Trophoblast cell (in vitro differentiated cells and primary cell): ENCODE measurements around the gene PSORS1C1.

Experiments used
- DNase-seq, 2 donors: peaks; one replicate each; pipeline ENCODE4 v3.0.0-alpha.2; 2016
- H2AFZ ChIP-seq: 2 replicates; pipeline ENCODE4 v1.6.1; 2013; ENCODE audit warnings: low read length, moderate library complexity, mild to moderate bottlenecking; ENCODE audit not compliant: insufficient read depth, poor library complexity
- H2AK5ac ChIP-seq: 2 replicates; pipeline ENCODE4 v1.6.1; 2013; ENCODE audit warnings: mild to moderate bottlenecking, low read length
- H2BK120ac ChIP-seq: 2 replicates; pipeline ENCODE4 v1.6.1; 2013; ENCODE audit warnings: low read length, mild to moderate bottlenecking, moderate library complexity; ENCODE audit not compliant: insufficient read depth, poor library complexity
- H2BK12ac ChIP-seq: 2 replicates; pipeline ENCODE4 v1.6.1; 2013; ENCODE audit warnings: mild to moderate bottlenecking, low read length, moderate library complexity
- H2BK5ac ChIP-seq: 2 replicates; pipeline ENCODE4 v1.6.1; 2013; ENCODE audit warnings: low read length, low read depth, moderate library complexity, mild to moderate bottlenecking; ENCODE audit not compliant: poor library complexity
- H3K14ac ChIP-seq: 2 replicates; pipeline ENCODE4 v1.6.1; 2013; ENCODE audit warnings: mild to moderate bottlenecking, low read length
- H3K18ac ChIP-seq: 2 replicates; pipeline ENCODE4 v1.6.1; 2013; ENCODE audit warnings: mild to moderate bottlenecking, low read length
- H3K23ac ChIP-seq: 2 replicates; pipeline ENCODE4 v1.6.1; 2013; ENCODE audit warnings: low read length
- H3K27ac ChIP-seq: 2 replicates; pipeline ENCODE4 v1.5.1; 2013; ENCODE audit warnings: low read depth, mild to moderate bottlenecking, inconsistent platforms, low read length, moderate library complexity
- H3K27me3 ChIP-seq: 2 replicates; pipeline ENCODE4 v1.6.1; 2013; ENCODE audit warnings: inconsistent platforms, mild to moderate bottlenecking, low read length, moderate library complexity; ENCODE audit not compliant: insufficient read depth
- H3K36me3 ChIP-seq, 2 experiments: 1 replicate in 1 of 2; 2 replicates in 1 of 2; pipeline ENCODE4 v1.6.1; 2013; ENCODE audit warnings: low read length in 2 of 2, mild to moderate bottlenecking in 2 of 2, moderate library complexity in 1 of 2; ENCODE audit not compliant: insufficient read depth in 2 of 2, control insufficient read depth in 1 of 2
- H3K4ac ChIP-seq: 2 replicates; pipeline ENCODE4 v1.6.1; 2013; ENCODE audit warnings: low read depth, mild to moderate bottlenecking, low read length, moderate library complexity
- H3K4me1 ChIP-seq, 2 experiments: 1 replicate in 1 of 2; 2 replicates in 1 of 2; pipeline ENCODE4 v1.6.1; 2013; ENCODE audit warnings: low read length in 2 of 2, mild to moderate bottlenecking in 2 of 2, moderate library complexity in 1 of 2; ENCODE audit not compliant: insufficient read depth in 2 of 2, control insufficient read depth in 1 of 2
- H3K4me2 ChIP-seq: 2 replicates; pipeline ENCODE4 v1.6.1; 2013; ENCODE audit warnings: inconsistent platforms, mild to moderate bottlenecking, low read length, moderate library complexity
- H3K4me3 ChIP-seq: 2 replicates; pipeline ENCODE4 v1.5.1; 2013; ENCODE audit warnings: mild to moderate bottlenecking, low read depth, low read length, inconsistent platforms
- H3K79me1 ChIP-seq: one replicate; pipeline ENCODE4 v1.6.1; 2013; ENCODE audit warnings: low read length
- H3K79me2 ChIP-seq: 2 replicates; pipeline ENCODE4 v1.6.1; 2013; ENCODE audit warnings: low read length, mild to moderate bottlenecking; ENCODE audit not compliant: control insufficient read depth, insufficient read depth, poor library complexity
- H3K9ac ChIP-seq: 2 replicates; pipeline ENCODE4 v1.6.1; 2013; ENCODE audit warnings: mild to moderate bottlenecking, low read length
- H3K9me3 ChIP-seq: 2 replicates; pipeline ENCODE4 v1.6.1; 2013; ENCODE audit warnings: low read depth, mild to moderate bottlenecking, control low read depth, inconsistent platforms, low read length; ENCODE audit not compliant: insufficient read depth
- H4K12ac ChIP-seq: 2 replicates; pipeline ENCODE4 v1.6.1; 2013; ENCODE audit warnings: low read depth, mild to moderate bottlenecking, low read length, moderate library complexity
- H4K8ac ChIP-seq: 2 replicates; pipeline ENCODE4 v1.6.1; 2013; ENCODE audit warnings: low read depth, mild to moderate bottlenecking, low read length, moderate library complexity
- H4K91ac ChIP-seq: one replicate; pipeline ENCODE4 v1.6.1; 2013; ENCODE audit warnings: low read depth, mild to moderate bottlenecking, low read length, moderate library complexity
- WGBS: extraction: QIAGEN DNeasy Blood & Tissue Kit; methylation state at CpG from one replicate; pipeline ENCODE4 v1.1.7; 2013; ENCODE audit warnings: missing lambda C conversion rate; ENCODE audit not compliant: insufficient read length, insufficient coverage; ENCODE audit errors: extremely low coverage; 5-methylcytosine and 5-hydroxymethylcytosine counted together

The PSORS1C1 gene

DNA sequence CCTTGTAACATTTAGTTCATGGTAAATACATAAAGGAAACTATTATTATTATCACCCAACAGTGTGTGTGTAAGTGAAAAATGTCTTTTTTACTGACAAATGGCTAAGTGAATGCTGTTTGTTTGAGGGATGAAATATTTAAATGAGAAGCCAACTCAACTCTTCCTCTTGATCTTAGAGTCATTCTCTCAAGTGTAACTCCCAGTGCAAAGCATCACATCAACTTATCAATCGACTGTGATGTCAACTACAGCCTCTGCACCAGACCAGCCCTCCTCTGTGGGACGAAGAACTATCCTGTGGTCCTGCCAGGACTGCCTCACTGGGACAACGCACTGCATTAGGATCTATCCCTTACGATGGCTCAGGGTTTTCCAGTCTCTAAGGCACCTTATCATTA, 7.5 kb upstream of the PSORS1C1 start:
- Histone ChIP-seq H3K79me1 (no peaks in the 10 kb centered on the region), H3K27ac (no peak overlapping the region), H3K23ac (no peak overlapping the region), H2AK5ac (no peak overlapping the region), H3K4me1 (no peaks in the 10 kb centered on the region), H3K9me3 (no peaks in the 10 kb centered on the region), H2AFZ (no peak overlapping the region), H3K18ac (no peak overlapping the region), H3K79me2 (no peaks in the 10 kb centered on the region), H4K8ac (no peak overlapping the region), H3K9ac (no peak overlapping the region), H2BK120ac (no peak overlapping the region), H2BK5ac (no peak overlapping the region), H3K4me2 (no peak overlapping the region), H4K12ac (no peak overlapping the region), H3K14ac (no peak overlapping the region), H3K36me3 (no peaks in the 10 kb centered on the region), H2BK12ac (no peak overlapping the region), H4K91ac (no peak overlapping the region), H3K4me3 (no peak overlapping the region), H3K4ac (no peak overlapping the region), H3K27me3 (no peaks in the 10 kb centered on the region)
- no peak for DNase-seq
- no CpG with 5 or more reads among the region's 4 CpGs for WGBS

DNA sequence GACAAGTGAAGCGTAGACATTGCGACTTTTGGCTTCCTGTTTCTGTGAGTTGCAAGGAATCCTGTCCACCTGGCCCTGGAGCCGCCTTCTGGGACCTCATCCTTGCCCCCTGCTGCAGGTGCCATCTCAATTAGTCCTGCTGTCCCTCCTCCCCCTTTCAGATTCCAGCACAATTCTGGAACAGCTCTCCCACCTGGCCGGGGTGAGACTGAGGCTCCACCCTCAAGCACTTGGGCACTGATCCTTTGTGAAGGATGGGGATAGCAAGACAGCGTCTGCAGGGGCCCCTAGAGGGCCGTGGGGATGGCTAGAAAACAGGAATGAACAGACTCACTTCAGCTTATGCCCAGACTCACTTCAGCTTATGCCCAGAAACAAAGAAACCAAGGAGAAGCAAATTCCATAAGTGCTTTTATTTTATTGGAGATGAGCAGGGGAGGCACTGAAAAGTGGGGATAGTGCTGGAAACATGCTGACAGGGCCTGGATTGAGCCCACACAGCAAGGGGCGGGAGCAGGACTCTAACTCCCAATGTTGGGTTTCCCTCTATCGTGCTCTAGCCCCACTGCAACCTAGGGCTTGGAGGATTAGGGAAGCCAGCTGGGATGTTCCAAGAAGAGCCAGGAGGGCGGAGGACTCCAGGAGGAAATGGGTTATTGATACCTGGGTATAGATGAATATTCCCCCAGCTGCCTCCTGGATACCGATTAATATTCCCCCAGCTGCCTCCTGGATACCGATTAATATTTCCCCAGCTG, 3.6 kb upstream of the PSORS1C1 start:
- no peak overlapping the region for H3K9ac ChIP-seq
- no CpG with 5 or more reads among the region's 11 CpGs for WGBS

GRCh38 chr6:31111712-31112111, 2.9 kb upstream of the PSORS1C1 start:
- Histone ChIP-seq H3K27ac (no peak overlapping the region), H3K18ac (no peak overlapping the region), H4K12ac (no peak overlapping the region), H2BK12ac (no peak overlapping the region), H3K14ac (no peak overlapping the region), H2AFZ (no peak overlapping the region), H3K27me3 (no peaks in the 10 kb centered on the region), H3K4ac (no peak overlapping the region), H4K91ac (no peak overlapping the region), H2BK5ac (no peak overlapping the region), H3K4me3 (no peak overlapping the region), H3K79me1 (no peaks in the 10 kb centered on the region), H3K79me2 (no peaks in the 10 kb centered on the region), H4K8ac (no peak overlapping the region), H3K36me3 (no peaks in the 10 kb centered on the region), H3K9me3 (no peaks in the 10 kb centered on the region), H3K4me2 (no peak overlapping the region), H2BK120ac (no peak overlapping the region), H3K23ac (no peak overlapping the region), H3K4me1 (peaks cover 9 to 14% of the 10 kb centered on the region in 2 experiments), H3K9ac (no peak overlapping the region), H2AK5ac (no peak overlapping the region)
- WGBS = no CpG with 5 or more reads among the region's 13 CpGs
- DNase-seq = no peak

More for the DNA sequence above, 3.6 kb upstream of the PSORS1C1 start:
- no peak for DNase-seq
- Histone ChIP-seq H2BK5ac (no peak overlapping the region), H3K27me3 (no peaks in the 10 kb centered on the region), H2BK120ac (no peak overlapping the region), H2AK5ac (no peak overlapping the region), H3K18ac (no peak overlapping the region), H3K9me3 (no peaks in the 10 kb centered on the region), H3K4ac (no peak overlapping the region), H2BK12ac (no peak overlapping the region), H4K8ac (no peak overlapping the region), H3K79me2 (no peaks in the 10 kb centered on the region), H3K36me3 (no peaks in the 10 kb centered on the region), H3K79me1 (no peaks in the 10 kb centered on the region), H3K23ac (no peak overlapping the region), H2AFZ (no peak overlapping the region), H3K27ac (no peak overlapping the region), H3K14ac (no peak overlapping the region), H4K91ac (no peak overlapping the region), H3K4me1 (peaks cover 9 to 14% of the 10 kb centered on the region in 2 experiments), H3K4me2 (no peak overlapping the region), H4K12ac (no peak overlapping the region), H3K4me3 (no peak overlapping the region)

- peaks cover 9 to 14% of the 10 kb centered on the region in 2 experiments for H3K4me1 ChIP-seq
- WGBS = no CpG with 5 or more reads among the region's 5 CpGs
- no peak within 1 kb of the TSS for H3K14ac ChIP-seq
- no peak within 1 kb of the TSS for H4K12ac ChIP-seq
- H3K18ac ChIP-seq = no peak within 1 kb of the TSS
- no peak within 1 kb of the TSS for H3K4me3 ChIP-seq
- no peak within 1 kb of the TSS for H4K91ac ChIP-seq
- no peak within 1 kb of the TSS for H2BK12ac ChIP-seq
- no peak within 1 kb of the TSS for H3K27ac ChIP-seq
- H2AFZ ChIP-seq = no peak within 1 kb of the TSS
- H3K79me2 ChIP-seq = no peaks in the 10 kb centered on the region
- H3K9me3 ChIP-seq = peaks cover 1% of the 10 kb centered on the region
- H3K4ac ChIP-seq = no peak within 1 kb of the TSS
- H2AK5ac ChIP-seq = no peak within 1 kb of the TSS
- no peak within 1 kb of the TSS for H3K4me2 ChIP-seq
- H4K8ac ChIP-seq = no peak within 1 kb of the TSS
- H3K23ac ChIP-seq = no peak within 1 kb of the TSS
- DNase-seq = no peak
- no peak within 1 kb of the TSS for H3K9ac ChIP-seq
- no peaks in the 10 kb centered on the region for H3K36me3 ChIP-seq
- H2BK120ac ChIP-seq = no peak within 1 kb of the TSS
- no peak within 1 kb of the TSS for H2BK5ac ChIP-seq
- H3K79me1 ChIP-seq = no peaks in the 10 kb centered on the region
- H3K27me3 ChIP-seq = no peaks in the 10 kb centered on the region
Measured at GRCh38 chr6:31112478-31112877, 2.1 kb upstream of the PSORS1C1 start, which contains the start of gene C6orf15. Gene C6orf15, minus strand, starts transcription at chr6:31112575. Its CDS starts 20 bp downstream, at chr6:31112555.
